DOHH2 (cell line): ENCODE measurements around the gene TICAM1.

Experiments
- H3F3A ChIP-seq: fragments of 200-600 bp; sonication (generic), shearing (Covaris generic); 2 replicates; pipeline ENCODE4 v1.6.0; 2016; ENCODE audit warnings: antibody characterized with exemption, mild to moderate bottlenecking; ENCODE audit not compliant: control insufficient read depth, insufficient read depth
- H3K27ac ChIP-seq: fragments of 200-600 bp; sonication (generic); 2 replicates; pipeline ENCODE4 v1.5.1; 2014; ENCODE audit warnings: low read depth, mild to moderate bottlenecking, low read length, moderate library complexity
- H3K27me3 ChIP-seq: fragments of 200-600 bp; sonication (generic); 2 replicates; pipeline ENCODE4 v1.6.1; 2014; ENCODE audit warnings: mild to moderate bottlenecking, low read length, mixed read lengths; ENCODE audit not compliant: control insufficient read depth
- H3K36me3 ChIP-seq: fragments of 200-600 bp; sonication (generic); 2 replicates; pipeline ENCODE4 v1.6.1; 2014; ENCODE audit warnings: mild to moderate bottlenecking, low read length, moderate library complexity, mixed read lengths; ENCODE audit not compliant: control insufficient read depth
- H3K4me1 ChIP-seq: fragments of 200-600 bp; sonication (generic); 2 replicates; pipeline ENCODE4 v1.6.1; 2014; ENCODE audit warnings: mild to moderate bottlenecking, low read length, mixed read lengths; ENCODE audit not compliant: control insufficient read depth
- H3K4me2 ChIP-seq: fragments of 200-600 bp; sonication (generic); 2 replicates; pipeline ENCODE4 v1.6.0; 2014; ENCODE audit warnings: mild to moderate bottlenecking, low read length, moderate library complexity
- H3K4me3 ChIP-seq: fragments of 200-600 bp; sonication (generic); 2 replicates; pipeline ENCODE4 v1.5.1; 2014; ENCODE audit warnings: mild to moderate bottlenecking, low read length, mixed read lengths
- H3K79me2 ChIP-seq: fragments of 200-600 bp; sonication (generic); 2 replicates; pipeline ENCODE4 v1.6.1; 2014; ENCODE audit warnings: mild to moderate bottlenecking, low read length, mixed read lengths; ENCODE audit not compliant: control insufficient read depth
- H3K9me2 ChIP-seq: fragments of 200-600 bp; sonication (generic); replicated peaks from 2 replicates; pipeline ENCODE4 v1.6.1; 2014; ENCODE audit warnings: mild to moderate bottlenecking, low read length, mixed read lengths; ENCODE audit not compliant: control insufficient read depth
- H3K9me3 ChIP-seq: fragments of 200-600 bp; sonication (generic); 2 replicates; pipeline ENCODE4 v1.6.1; 2014; ENCODE audit warnings: antibody characterized with exemption, low read length, mixed read lengths; ENCODE audit not compliant: control insufficient read depth, insufficient read depth
- H4K20me1 ChIP-seq: fragments of 200-600 bp; sonication (generic); 2 replicates; pipeline ENCODE4 v1.6.0; 2014; ENCODE audit warnings: low read depth, mild to moderate bottlenecking, antibody characterized with exemption, low read length, moderate library complexity; ENCODE audit not compliant: control insufficient read depth, insufficient read depth
- CTCF ChIP-seq: fragments of 200-600 bp; sonication (generic); IDR thresholded peaks from one replicate; pipeline ENCODE4 v1.5.1; 2014; ENCODE audit warnings: antibody characterized with exemption, mild to moderate bottlenecking, low read depth, low read length; ENCODE audit not compliant: poor library complexity, severe bottlenecking
- EZH2phosphoT487 ChIP-seq: fragments of 200-600 bp; sonication (generic); IDR thresholded peaks from 2 replicates; pipeline ENCODE4 v1.6.1; 2017; ENCODE audit warnings: borderline replicate concordance, mild to moderate bottlenecking, antibody characterized with exemption, low read length, moderate library complexity, mixed read lengths

Gene TICAM1

GRCh38 chr19:4831304-4831978, at the start of gene TICAM1:
Gene TICAM1 (minus strand): TSS chr19:4831712. CDS start chr19:4818377, 13,335 bp downstream.
- Histone ChIP-seq H3K4me2 (peak within 1 kb of the TSS; percentile 70), H3K4me3 (peak within 1 kb of the TSS; percentile 80), H3K9me2 (no peaks in the 10 kb centered on the region), H3K36me3 (peaks cover 34% of the 10 kb centered on the region), H4K20me1 (no peaks in the 10 kb centered on the region), H3K27me3 (no peaks in the 10 kb centered on the region), H3F3A (peaks cover 9% of the 10 kb centered on the region), H3K79me2 (peaks cover 58% of the 10 kb centered on the region), H3K27ac (peak within 1 kb of the TSS; percentile 77), H3K4me1 (peaks cover 36% of the 10 kb centered on the region), H3K9me3 (no peaks in the 10 kb centered on the region)
- TF ChIP-seq CTCF (peak; percentile 14), EZH2phosphoT487 (no peak)

GRCh38 chr19:4879041-4879440, 47.5 kb upstream of the TICAM1 start:
- Histone ChIP-seq H3K9me2 (no peaks in the 10 kb centered on the region), H3K4me2 (peak overlapping the region; percentile 66), H3K27me3 (no peaks in the 10 kb centered on the region), H4K20me1 (no peaks in the 10 kb centered on the region), H3K79me2 (peaks cover 2% of the 10 kb centered on the region; the same call in 1 of the 2 replicates), H3K36me3 (0 out of 2 replicates have a peak, but pooled peaks cover 3% of the 10 kb centered on the region), H3K27ac (peak overlapping the region; percentile 91), H3F3A (peaks cover 47% of the 10 kb centered on the region), H3K4me3 (peak overlapping the region; percentile 59), H3K4me1 (peaks cover 91% of the 10 kb centered on the region), H3K9me3 (no peaks in the 10 kb centered on the region)
- TF ChIP-seq CTCF: no peak
- TF ChIP-seq EZH2phosphoT487: no peak

- H3K4me3 ChIP-seq: peak overlapping the region; percentile 59
- H3K27ac ChIP-seq: peak overlapping the region; percentile 91
- TF ChIP-seq EZH2phosphoT487 (no peak), CTCF (no peak)
- no peaks in the 10 kb centered on the region for H3K9me2 ChIP-seq
- H3K27me3 ChIP-seq: no peaks in the 10 kb centered on the region
- H3F3A ChIP-seq: peaks cover 46% of the 10 kb centered on the region
- H3K79me2 ChIP-seq: peaks cover 2% of the 10 kb centered on the region; the same call in 1 of the 2 replicates
- H3K9me3 ChIP-seq: no peaks in the 10 kb centered on the region
- H3K4me2 ChIP-seq: peak overlapping the region; percentile 66
- peaks cover 89% of the 10 kb centered on the region for H3K4me1 ChIP-seq
- 0 out of 2 replicates have a peak, but pooled peaks cover 3% of the 10 kb centered on the region for H3K36me3 ChIP-seq
- no peaks in the 10 kb centered on the region for H4K20me1 ChIP-seq
Measured at GRCh38 chr19:4878491-4878968, 47.0 kb upstream of the TICAM1 start.
